ENCODE data around the gene VSTM4.

DNA sequence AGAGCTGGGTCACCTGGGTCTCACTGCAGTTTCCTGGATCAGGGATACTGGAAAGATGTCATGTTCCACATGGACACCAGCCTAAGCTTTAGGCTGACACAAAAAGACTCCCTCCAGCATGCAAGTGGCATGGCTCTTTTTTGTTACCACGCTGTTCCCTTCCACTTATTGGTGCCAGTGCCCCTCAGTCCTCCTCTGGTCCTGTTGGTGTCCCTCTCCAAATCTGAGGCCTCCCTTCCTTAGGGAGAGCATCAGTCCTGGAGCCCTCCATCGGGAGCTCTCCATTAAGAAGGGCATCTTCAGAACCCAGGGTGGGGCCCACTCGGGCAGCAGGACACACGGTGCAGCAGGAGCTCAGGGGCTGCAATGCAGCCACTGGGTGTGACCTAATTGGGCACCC, 99.6 kb downstream of the VSTM4 start:
- TF ChIP-seq, protein P1, sequence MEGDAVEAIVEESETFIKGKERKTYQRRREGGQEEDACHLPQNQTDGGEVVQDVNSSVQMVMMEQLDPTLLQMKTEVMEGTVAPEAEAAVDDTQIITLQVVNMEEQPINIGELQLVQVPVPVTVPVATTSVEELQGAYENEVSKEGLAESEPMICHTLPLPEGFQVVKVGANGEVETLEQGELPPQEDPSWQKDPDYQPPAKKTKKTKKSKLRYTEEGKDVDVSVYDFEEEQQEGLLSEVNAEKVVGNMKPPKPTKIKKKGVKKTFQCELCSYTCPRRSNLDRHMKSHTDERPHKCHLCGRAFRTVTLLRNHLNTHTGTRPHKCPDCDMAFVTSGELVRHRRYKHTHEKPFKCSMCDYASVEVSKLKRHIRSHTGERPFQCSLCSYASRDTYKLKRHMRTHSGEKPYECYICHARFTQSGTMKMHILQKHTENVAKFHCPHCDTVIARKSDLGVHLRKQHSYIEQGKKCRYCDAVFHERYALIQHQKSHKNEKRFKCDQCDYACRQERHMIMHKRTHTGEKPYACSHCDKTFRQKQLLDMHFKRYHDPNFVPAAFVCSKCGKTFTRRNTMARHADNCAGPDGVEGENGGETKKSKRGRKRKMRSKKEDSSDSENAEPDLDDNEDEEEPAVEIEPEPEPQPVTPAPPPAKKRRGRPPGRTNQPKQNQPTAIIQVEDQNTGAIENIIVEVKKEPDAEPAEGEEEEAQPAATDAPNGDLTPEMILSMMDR (IDR thresholded peaks at IDR 0.05): no peak
- TF ChIP-seq POLR2A (IDR thresholded peaks at IDR 0.05): no peak

All from testis (tissue), 2 donors.